Endodermal cell (in vitro differentiated cells): ENCODE data around the gene GTF2H3. TPM values are rescaled to one million over a fixed set of nuclear protein-coding genes. Genes with fewer than 3 reads are reported as not detected.

Experiments used
- DNase-seq: peaks from one replicate; pipeline ENCODE4 v3.0.0-alpha.2; 2017
- H3K27ac ChIP-seq: 2 replicates; pipeline ENCODE4 v1.5.1; 2013; ENCODE audit warnings: mild to moderate bottlenecking, low read depth, low read length, moderate library complexity
- H3K27me3 ChIP-seq: 2 replicates; pipeline ENCODE4 v1.6.1; 2013; ENCODE audit warnings: mild to moderate bottlenecking, low read length, moderate library complexity; ENCODE audit not compliant: insufficient read depth, control insufficient read depth, poor library complexity, severe bottlenecking
- H3K36me3 ChIP-seq: 2 replicates; pipeline ENCODE4 v1.7.0; 2013; ENCODE audit warnings: mild to moderate bottlenecking, low read length, moderate library complexity; ENCODE audit not compliant: control insufficient read depth, insufficient read depth
- H3K4me1 ChIP-seq: one replicate; pipeline ENCODE4 v1.7.0; 2013; ENCODE audit warnings: low read length; ENCODE audit not compliant: control insufficient read depth, insufficient read depth
- H3K4me3 ChIP-seq: 2 replicates; pipeline ENCODE4 v1.5.1; 2013; ENCODE audit warnings: mild to moderate bottlenecking, low read length, moderate library complexity
- H3K9ac ChIP-seq: 2 replicates; pipeline ENCODE4 v1.6.1; 2013; ENCODE audit warnings: mild to moderate bottlenecking, low read length, moderate library complexity; ENCODE audit not compliant: poor library complexity, severe bottlenecking; ENCODE audit errors: extremely low read depth
- H3K9me3 ChIP-seq: 2 replicates; pipeline ENCODE4 v1.6.1; 2013; ENCODE audit warnings: mild to moderate bottlenecking, low read length, moderate library complexity; ENCODE audit not compliant: control insufficient read depth
- H3K27ac Mint-ChIP-seq: 2 replicates; pipeline ENCODE4 v1.8.0; 2020; ENCODE audit warnings: mixed read lengths
- H3K27me3 Mint-ChIP-seq: 2 replicates; pipeline ENCODE4 v1.8.0; 2021; ENCODE audit warnings: mild to moderate bottlenecking, mixed read lengths; ENCODE audit not compliant: insufficient read depth
- H3K36me3 Mint-ChIP-seq: 2 replicates; pipeline ENCODE4 v1.8.0; 2020; ENCODE audit warnings: low read depth, mixed read lengths
- H3K4me1 Mint-ChIP-seq: 2 replicates; pipeline ENCODE4 v1.8.0; 2020; ENCODE audit warnings: mixed read lengths
- H3K4me3 Mint-ChIP-seq: 2 replicates; pipeline ENCODE4 v1.8.0; 2020; ENCODE audit warnings: mild to moderate bottlenecking, moderate library complexity, mixed read lengths
- H3K9me3 Mint-ChIP-seq: 2 replicates; pipeline ENCODE4 v1.8.0; 2020; ENCODE audit warnings: mild to moderate bottlenecking, mixed read lengths
- WGBS, 2 experiments: methylation state at CpG; one replicate each; pipeline versions ENCODE4 v1.1.5 to v1.1.7; 2013; ENCODE audit warnings: missing lambda C conversion rate in 2 of 2, mixed read lengths in 1 of 2; ENCODE audit not compliant: insufficient coverage in 1 of 2, insufficient read length in 1 of 2; 5-methylcytosine and 5-hydroxymethylcytosine counted together
- total RNA-seq, 2 donors: library from RNA; stranded (reverse); fragmentation: NEBNext Ultra II Directional in 1 of 2; extraction: Animal tissue kit (Norgen Biotek cat#: 25700) in 1 of 2; gene quantifications; 2 replicates in 1 of 2; 3 replicates in 1 of 2; pipeline ENCODE4 v1.2.1, GENCODE V29; 2021
- TF ChIP-seq, protein P1 (sequence below): fragments of 200-600 bp; sonication (generic); conservative IDR thresholded peaks from 2 replicates; pipeline ENCODE4 v1.5.0; 2021; ENCODE audit warnings: antibody characterized with exemption, mild to moderate bottlenecking

Gene GTF2H3
- total RNA-seq, 2 donors from 2014 or later, result 39.4 to 42.5 TPM

DNA sequence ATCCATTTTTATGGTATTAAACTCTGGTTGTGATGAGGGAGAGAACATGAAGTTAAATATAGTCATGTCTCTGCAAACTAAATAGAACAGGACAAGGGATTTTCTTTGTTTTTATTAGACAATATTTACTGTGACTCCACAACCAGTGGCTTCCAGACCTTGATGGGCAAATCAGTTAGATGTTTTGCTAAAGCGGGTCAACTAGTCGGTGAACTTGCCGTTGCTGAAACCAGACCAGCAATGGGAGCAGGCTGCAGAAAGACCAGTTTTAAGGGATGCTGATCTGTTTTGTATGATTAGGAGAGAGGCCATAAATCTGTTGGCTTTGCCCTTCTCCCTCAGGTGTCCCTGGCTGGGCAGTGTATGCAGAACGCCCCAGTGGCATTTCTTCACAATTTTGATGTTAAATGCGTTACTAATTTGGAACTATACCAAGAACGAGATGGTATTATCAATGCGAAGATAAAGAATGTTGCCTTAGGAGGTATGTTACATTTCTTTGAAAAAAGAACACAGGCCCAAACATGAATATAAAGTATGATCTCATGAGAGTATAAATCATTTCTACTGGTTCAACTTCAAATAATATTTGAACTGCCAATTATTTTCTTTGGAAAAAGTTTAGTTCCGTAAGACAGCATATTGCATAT, 56.7 kb downstream of the GTF2H3 start:
- Histone ChIP-seq H3K4me1 (no peaks in the 10 kb centered on the region), H3K9ac (no peak overlapping the region), H3K27me3 (no peaks in the 10 kb centered on the region), H3K9me3 (no peaks in the 10 kb centered on the region), H3K4me3 (no peak overlapping the region), H3K36me3 (peaks cover 59% of the 10 kb centered on the region), H3K27ac (no peak overlapping the region)
- TF ChIP-seq, protein P1, sequence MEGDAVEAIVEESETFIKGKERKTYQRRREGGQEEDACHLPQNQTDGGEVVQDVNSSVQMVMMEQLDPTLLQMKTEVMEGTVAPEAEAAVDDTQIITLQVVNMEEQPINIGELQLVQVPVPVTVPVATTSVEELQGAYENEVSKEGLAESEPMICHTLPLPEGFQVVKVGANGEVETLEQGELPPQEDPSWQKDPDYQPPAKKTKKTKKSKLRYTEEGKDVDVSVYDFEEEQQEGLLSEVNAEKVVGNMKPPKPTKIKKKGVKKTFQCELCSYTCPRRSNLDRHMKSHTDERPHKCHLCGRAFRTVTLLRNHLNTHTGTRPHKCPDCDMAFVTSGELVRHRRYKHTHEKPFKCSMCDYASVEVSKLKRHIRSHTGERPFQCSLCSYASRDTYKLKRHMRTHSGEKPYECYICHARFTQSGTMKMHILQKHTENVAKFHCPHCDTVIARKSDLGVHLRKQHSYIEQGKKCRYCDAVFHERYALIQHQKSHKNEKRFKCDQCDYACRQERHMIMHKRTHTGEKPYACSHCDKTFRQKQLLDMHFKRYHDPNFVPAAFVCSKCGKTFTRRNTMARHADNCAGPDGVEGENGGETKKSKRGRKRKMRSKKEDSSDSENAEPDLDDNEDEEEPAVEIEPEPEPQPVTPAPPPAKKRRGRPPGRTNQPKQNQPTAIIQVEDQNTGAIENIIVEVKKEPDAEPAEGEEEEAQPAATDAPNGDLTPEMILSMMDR, result no peak
- no peak overlapping the region for H3K27ac Mint-ChIP-seq
- H3K4me3 Mint-ChIP-seq, result no peak overlapping the region
- whole genome bisulfite sequencing, 2 experiments, result 95 to 100% methylated on average over 5 to 7 of the region's 8 CpGs
- H3K27me3 Mint-ChIP-seq, result no peaks in the 10 kb centered on the region
- H3K4me1 Mint-ChIP-seq, result no peaks in the 10 kb centered on the region
- H3K36me3 Mint-ChIP-seq, result peaks cover 52% of the 10 kb centered on the region
- no peak for DNase-seq
- H3K9me3 Mint-ChIP-seq, result no peaks in the 10 kb centered on the region

DNA sequence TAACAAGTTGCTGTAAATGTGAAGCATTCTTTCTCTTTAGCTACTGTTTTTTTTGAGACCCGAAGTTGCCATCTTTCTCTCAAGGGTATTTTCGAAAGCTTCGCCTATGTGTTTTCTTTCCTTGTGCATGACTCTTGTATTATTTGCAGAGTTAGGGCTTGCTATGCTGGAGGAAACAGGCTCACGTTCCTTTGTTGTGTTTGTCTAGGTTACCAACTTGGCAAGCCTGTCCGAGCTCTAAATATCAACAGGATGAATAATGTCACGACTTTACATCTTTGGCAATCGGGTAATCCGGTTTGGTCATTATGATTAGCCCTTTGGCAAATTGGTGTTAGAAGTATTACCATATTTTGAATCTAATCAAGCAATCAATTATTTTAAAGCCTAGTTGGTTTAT, 62.6 kb downstream of the GTF2H3 start:
- Histone ChIP-seq H3K4me3 (no peak overlapping the region), H3K4me1 (no peaks in the 10 kb centered on the region), H3K27me3 (no peaks in the 10 kb centered on the region), H3K36me3 (peaks cover 62% of the 10 kb centered on the region), H3K27ac (no peak overlapping the region), H3K9ac (no peak overlapping the region), H3K9me3 (no peaks in the 10 kb centered on the region)
- 92 to 93% methylated on average over 5 to 6 of the region's 8 CpGs for WGBS, 2 experiments
- no peaks in the 10 kb centered on the region for H3K9me3 Mint-ChIP-seq
- no peak overlapping the region for H3K27ac Mint-ChIP-seq
- no peak for DNase-seq
- peaks cover 57% of the 10 kb centered on the region for H3K36me3 Mint-ChIP-seq
- H3K4me1 Mint-ChIP-seq, result no peaks in the 10 kb centered on the region
- H3K4me3 Mint-ChIP-seq, result no peak overlapping the region
- H3K27me3 Mint-ChIP-seq, result no peaks in the 10 kb centered on the region
- TF ChIP-seq, protein P1, result no peak

DNA sequence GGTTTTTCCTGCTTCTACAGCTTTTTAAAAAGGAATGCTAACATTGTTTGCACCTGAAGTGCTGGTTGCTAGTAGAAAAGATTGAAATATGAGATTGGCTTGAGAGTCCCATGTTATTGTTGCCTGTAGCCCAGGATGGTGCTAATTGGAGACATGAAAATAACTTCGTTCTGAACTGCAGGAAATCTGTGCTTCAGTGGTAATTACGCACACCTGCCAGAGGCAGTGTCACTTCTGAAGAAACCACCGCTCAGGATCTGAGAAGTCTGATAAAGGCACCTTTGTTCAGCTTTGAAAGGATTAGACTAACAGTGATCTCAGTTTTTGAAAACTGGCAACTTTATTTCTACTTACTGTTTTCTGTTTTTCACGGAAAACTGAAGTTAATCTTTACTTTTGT, 63.0 kb downstream of the GTF2H3 start:
- Histone ChIP-seq H3K27ac (no peak overlapping the region), H3K4me3 (no peak overlapping the region), H3K27me3 (no peaks in the 10 kb centered on the region), H3K9me3 (no peaks in the 10 kb centered on the region), H3K9ac (no peak overlapping the region), H3K4me1 (no peaks in the 10 kb centered on the region), H3K36me3 (peaks cover 59% of the 10 kb centered on the region)
- no peaks in the 10 kb centered on the region for H3K9me3 Mint-ChIP-seq
- no peak for DNase-seq
- no peak overlapping the region for H3K4me3 Mint-ChIP-seq
- H3K27me3 Mint-ChIP-seq, result no peaks in the 10 kb centered on the region
- H3K27ac Mint-ChIP-seq, result no peak overlapping the region
- TF ChIP-seq, protein P1, result no peak
- peaks cover 57% of the 10 kb centered on the region for H3K36me3 Mint-ChIP-seq
- no peaks in the 10 kb centered on the region for H3K4me1 Mint-ChIP-seq
- 85 to 89% methylated on average over 4 of the region's 4 CpGs for WGBS, 2 experiments
